GM03348 (cell line): ENCODE data around the gene PXDN.
"Not testable (repeated sequence)": the region's sequence is repeated elsewhere in the genome, so short reads cannot be mapped to it uniquely, and the experiment has no call there.

ENCODE experiments used
- DNase-seq: peaks from one replicate; pipeline ENCODE4 v3.0.0; 2012; ENCODE audit warnings: low spot score

PXDN gene

GRCh38 chr2:1631292-1632001 lies 112.9 kb downstream of the PXDN start:
- no peak for DNase-seq

- DNase-seq = no peak
Observed at GRCh38 chr2:1628893-1629292, 115.4 kb downstream of the PXDN start.

GRCh38 chr2:1627628-1628381 lies 116.5 kb downstream of the PXDN start:
- DNase-seq = no peak

GRCh38 chr2:1626271-1626681 lies 118.0 kb downstream of the PXDN start:
- no peak for DNase-seq

- peak; percentile 69 for DNase-seq
Observed at GRCh38 chr2:1625281-1626001, 118.9 kb downstream of the PXDN start.

GRCh38 chr2:1623906-1624445 lies 120.3 kb downstream of the PXDN start:
- DNase-seq = no peak

- DNase-seq = no peak
Observed at GRCh38 chr2:1622521-1623200, 121.7 kb downstream of the PXDN start.

- DNase-seq = not testable (repeated sequence)
Observed at GRCh38 chr2:1621976-1622375, 122.3 kb downstream of the PXDN start.

GRCh38 chr2:1621501-1621900 lies 122.8 kb downstream of the PXDN start:
- DNase-seq = no peak

GRCh38 chr2:1621041-1621440 lies 123.3 kb downstream of the PXDN start:
- DNase-seq = no peak

GRCh38 chr2:1620081-1620480 lies 124.2 kb downstream of the PXDN start:
- no peak for DNase-seq

- no peak for DNase-seq
Observed at GRCh38 chr2:1619556-1619955, 124.8 kb downstream of the PXDN start.

GRCh38 chr2:1618974-1619373 lies 125.3 kb downstream of the PXDN start:
- DNase-seq = no peak

- no peak for DNase-seq
Observed at GRCh38 chr2:1618191-1618961, 125.9 kb downstream of the PXDN start.

- DNase-seq = no peak
Observed at GRCh38 chr2:1617425-1618021, 126.8 kb downstream of the PXDN start.

GRCh38 chr2:1614564-1614963 lies 129.8 kb downstream of the PXDN start:
- DNase-seq = no peak

- DNase-seq = peak; percentile 61
Observed at GRCh38 chr2:1613731-1614354, 130.5 kb downstream of the PXDN start.

GRCh38 chr2:1613078-1613445 lies 131.3 kb downstream of the PXDN start:
- DNase-seq = no peak

- no peak for DNase-seq
Observed at GRCh38 chr2:1612391-1613077, 131.8 kb downstream of the PXDN start.

- DNase-seq = no peak
Observed at GRCh38 chr2:1611886-1612285, 132.4 kb downstream of the PXDN start.
